Lower leg skin (tissue), 4 donors: ENCODE results near the gene RER1. TPM values are rescaled to one million over a fixed set of nuclear protein-coding genes. Genes with fewer than 3 reads are reported as not detected.

Experiments used
- DNase-seq, 2 donors: peaks; one replicate each; pipeline ENCODE4 v3.0.0-alpha.2; 2019; ENCODE audit warnings: low spot score in 2 of 2
- H3K4me3 ChIP-seq: fragments of 200-600 bp; sonication (generic); 2 replicates; pipeline ENCODE4 v1.5.1; 2017; ENCODE audit warnings: mild to moderate bottlenecking, low read depth; ENCODE audit not compliant: poor library complexity, severe bottlenecking
- POLR2A ChIP-seq, 2 donors: fragments of 450-650 bp; IDR thresholded peaks; one replicate each; pipeline ENCODE4 v1.6.1; 2016 to 2017; ENCODE audit warnings: antibody characterized with exemption in 2 of 2, mild to moderate bottlenecking in 1 of 2, moderate library complexity in 1 of 2
- WGBS, 2 donors: methylation state at CpG; one replicate each; pipeline ENCODE4 v1.1.5; 2018; 5-methylcytosine and 5-hydroxymethylcytosine counted together
- intact Hi-C: fragments of 100-400 bp; cut with DNase I; formaldehyde crosslinking; loops from one replicate; pipeline ENCODE4 v1.15.0; 2023; ENCODE audit warnings: low total_unique reads
- total RNA-seq, 4 donors: library from RNA; depleted of rRNA; stranded (reverse); fragments of >200 nt; gene quantifications; one replicate each; pipeline ENCODE4 v1.1.0, GENCODE V29; 2016
- TF ChIP-seq, protein P1 (sequence below), 3 donors: fragments of 450-650 bp; IDR thresholded peaks; one replicate each; pipeline ENCODE4 v1.5.1; 2016; ENCODE audit warnings: antibody characterized with exemption in 3 of 3, mild to moderate bottlenecking in 3 of 3, moderate library complexity in 2 of 3

RER1 gene
- total RNA-seq, 4 donors from 2014 or later = 67.4 to 114 (median 70.7) TPM

DNA sequence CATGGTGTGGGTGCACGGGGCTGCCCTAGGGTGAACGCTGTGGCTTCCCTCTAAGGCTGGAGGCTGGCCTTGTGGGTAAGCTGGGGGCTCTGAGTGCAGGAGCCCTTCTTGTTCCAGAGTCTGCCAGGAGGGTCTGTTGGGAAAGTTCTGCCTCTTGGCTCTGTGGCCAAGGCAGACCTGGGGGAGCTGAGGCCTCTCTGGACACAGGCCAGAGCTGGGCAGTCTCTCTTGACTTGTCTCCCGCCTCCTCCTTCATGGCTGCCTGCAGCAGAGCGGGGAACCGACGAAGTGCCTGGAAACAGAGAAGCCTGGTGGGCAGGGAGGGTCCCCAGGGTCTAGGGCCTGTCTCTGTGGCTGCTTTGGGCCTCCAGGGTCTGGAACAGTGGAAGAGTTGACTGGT is 51.0 kb downstream of the RER1 start:
- DNase-seq = no peak
- intact Hi-C loops = no loop called here
- TF ChIP-seq POLR2A (IDR thresholded peaks at IDR 0.05) = no peak
- TF ChIP-seq, protein P1, sequence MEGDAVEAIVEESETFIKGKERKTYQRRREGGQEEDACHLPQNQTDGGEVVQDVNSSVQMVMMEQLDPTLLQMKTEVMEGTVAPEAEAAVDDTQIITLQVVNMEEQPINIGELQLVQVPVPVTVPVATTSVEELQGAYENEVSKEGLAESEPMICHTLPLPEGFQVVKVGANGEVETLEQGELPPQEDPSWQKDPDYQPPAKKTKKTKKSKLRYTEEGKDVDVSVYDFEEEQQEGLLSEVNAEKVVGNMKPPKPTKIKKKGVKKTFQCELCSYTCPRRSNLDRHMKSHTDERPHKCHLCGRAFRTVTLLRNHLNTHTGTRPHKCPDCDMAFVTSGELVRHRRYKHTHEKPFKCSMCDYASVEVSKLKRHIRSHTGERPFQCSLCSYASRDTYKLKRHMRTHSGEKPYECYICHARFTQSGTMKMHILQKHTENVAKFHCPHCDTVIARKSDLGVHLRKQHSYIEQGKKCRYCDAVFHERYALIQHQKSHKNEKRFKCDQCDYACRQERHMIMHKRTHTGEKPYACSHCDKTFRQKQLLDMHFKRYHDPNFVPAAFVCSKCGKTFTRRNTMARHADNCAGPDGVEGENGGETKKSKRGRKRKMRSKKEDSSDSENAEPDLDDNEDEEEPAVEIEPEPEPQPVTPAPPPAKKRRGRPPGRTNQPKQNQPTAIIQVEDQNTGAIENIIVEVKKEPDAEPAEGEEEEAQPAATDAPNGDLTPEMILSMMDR (IDR thresholded peaks at IDR 0.05) = no peak
- WGBS, 2 donors = 73 to 80% methylated on average over 2 to 6 of the region's 6 CpGs
- no peak overlapping the region for H3K4me3 ChIP-seq

DNA sequence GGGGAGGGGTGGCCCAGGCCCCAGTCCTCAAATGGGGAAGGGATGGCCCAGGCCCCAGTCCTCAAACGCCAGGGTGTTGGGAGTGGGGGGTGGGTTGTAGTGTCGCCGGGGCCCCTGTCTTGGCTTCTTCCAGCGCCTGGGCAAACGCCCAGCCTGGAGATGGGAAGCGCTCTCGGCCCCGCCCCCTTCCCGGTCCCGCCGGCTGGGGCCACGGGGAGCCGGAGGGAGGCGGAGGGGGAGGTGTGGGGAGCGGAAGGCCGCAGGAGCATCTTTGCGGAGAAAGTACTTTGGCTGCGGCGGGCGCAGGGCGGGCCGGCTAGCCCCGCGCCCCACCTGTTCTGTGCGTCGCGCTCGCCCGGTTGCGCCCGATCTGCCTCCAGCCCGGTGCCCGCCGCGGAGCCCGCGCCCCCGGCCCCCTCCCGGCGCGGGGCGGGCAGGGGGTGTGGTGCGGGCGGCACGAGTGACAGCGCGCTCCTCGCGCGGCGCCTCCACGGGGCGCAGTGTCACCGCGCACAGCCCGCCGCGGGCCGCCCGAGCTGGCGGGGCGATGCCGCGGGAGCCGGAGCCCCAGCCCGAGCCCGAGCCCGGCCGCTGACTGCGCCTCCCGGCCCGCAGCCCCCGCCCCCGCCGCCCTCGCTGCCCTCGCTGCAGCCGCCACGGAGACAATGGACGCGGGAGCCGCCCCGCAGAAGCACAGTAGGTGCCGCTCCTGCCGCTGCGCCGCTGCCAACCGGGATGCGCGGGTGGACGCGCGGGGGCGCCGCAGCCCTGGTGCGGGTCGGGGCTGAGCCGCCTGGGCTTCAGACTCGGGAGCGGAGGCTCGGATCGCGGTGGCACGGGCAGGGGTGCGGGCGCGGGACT is 51.9 kb downstream of the RER1 start:
- intact Hi-C loops = no loop called here
- TF ChIP-seq POLR2A (IDR thresholded peaks at IDR 0.05) = no peak
- TF ChIP-seq, protein P1 (IDR thresholded peaks at IDR 0.05) = no peak
- no peak overlapping the region for H3K4me3 ChIP-seq
- DNase-seq = no peak
- whole genome bisulfite sequencing, 2 donors = 0 to 2% methylated on average over 23 to 31 of the region's 107 CpGs

DNA sequence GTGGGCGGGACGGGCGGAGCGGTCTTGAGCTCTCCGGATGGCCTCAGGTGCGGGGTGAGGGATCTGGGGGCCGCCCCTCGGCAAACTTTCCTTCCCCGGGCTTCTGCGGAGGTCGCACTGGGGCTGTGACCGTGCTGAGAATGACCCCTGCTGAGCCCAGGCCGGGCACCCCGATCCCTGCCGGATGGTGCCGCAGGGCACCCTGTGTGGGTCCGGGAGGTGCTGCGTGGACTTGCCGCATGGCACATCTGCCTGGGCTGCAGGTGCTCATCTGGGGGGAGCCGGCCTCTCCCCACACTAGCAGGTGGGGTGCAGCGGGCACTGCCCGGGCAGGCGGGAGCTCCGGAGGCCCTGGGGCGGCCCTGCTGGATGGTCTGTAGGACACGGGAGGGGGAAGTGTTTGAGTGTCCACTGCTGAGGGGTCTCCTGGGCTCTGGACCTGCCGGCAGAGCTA is 52.5 kb downstream of the RER1 start:
- no peak for TF ChIP-seq POLR2A (IDR thresholded peaks at IDR 0.05)
- TF ChIP-seq, protein P1 (IDR thresholded peaks at IDR 0.05) = no peak

DNA sequence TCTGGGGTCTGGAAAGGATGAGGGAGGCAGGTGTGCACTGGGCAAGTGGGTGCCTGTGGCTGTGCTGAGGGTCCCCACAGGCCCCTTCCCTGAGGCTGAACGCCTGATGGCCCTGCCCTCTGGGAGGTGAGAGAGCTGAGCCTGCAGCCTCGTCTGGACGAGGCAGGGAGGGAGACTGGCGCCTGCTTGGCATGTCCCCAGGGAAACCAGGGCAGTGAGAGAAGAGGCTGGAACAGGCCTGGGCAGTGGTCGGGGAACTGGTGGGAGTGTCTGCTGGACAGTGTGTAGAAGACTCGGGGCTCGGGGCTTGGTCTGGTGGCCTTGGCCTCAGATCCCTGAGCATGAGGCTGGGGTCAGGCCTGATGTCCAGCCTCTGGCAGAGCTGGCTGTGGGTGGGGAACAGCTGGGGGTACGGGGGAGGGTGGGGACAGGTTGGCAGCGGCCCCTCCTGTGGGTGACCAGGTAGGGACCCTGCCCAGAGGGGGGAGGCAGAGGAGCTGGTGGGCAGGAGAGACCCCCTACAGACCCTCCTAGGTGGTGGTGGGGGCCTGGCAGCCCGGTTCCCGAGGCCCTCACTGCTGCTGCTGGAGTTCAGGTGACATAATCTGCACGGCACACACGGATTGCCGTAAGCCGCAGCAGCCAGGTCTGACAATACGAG is 53.7 kb downstream of the RER1 start:
- 65 to 92% methylated on average over 11 to 16 of the region's 16 CpGs for WGBS, 2 donors
- no peak overlapping the region for H3K4me3 ChIP-seq
- intact Hi-C loops = no loop called here
- no peak for DNase-seq
- TF ChIP-seq, protein P1 (IDR thresholded peaks at IDR 0.05) = no peak
- no peak for TF ChIP-seq POLR2A (IDR thresholded peaks at IDR 0.05)

More for the DNA sequence above, 52.5 kb downstream of the RER1 start:
- 18 to 81% methylated on average over 3 to 13 of the region's 27 CpGs for WGBS, 2 donors
- DNase-seq = no peak
- H3K4me3 ChIP-seq = no peak overlapping the region
- intact Hi-C loops = no loop called here

DNA sequence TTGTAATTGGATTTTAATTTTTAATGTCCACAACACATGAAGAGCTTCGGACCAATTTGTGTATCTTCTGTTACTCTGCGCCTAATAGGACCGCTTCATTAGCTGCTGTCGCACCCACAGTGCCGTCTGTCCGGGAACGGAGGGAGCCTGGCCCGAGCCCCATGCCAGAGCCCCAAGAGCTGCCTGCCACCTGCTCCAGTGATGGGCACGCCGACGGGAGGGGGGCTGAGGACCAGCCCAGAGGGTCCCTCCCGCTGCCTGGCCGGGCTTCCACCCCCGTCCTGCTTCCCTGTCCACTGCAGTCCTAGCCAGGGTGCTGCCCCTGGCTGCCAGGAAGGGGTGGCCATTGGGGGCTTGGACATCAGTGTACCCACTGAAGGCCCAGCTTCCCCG is 54.2 kb downstream of the RER1 start:
- H3K4me3 ChIP-seq = no peak overlapping the region
- intact Hi-C loops = no loop called here
- no peak for TF ChIP-seq POLR2A (IDR thresholded peaks at IDR 0.05)
- TF ChIP-seq, protein P1 (IDR thresholded peaks at IDR 0.05) = no peak
- no peak for DNase-seq
- WGBS, 2 donors = 75 to 81% methylated on average over 14 to 15 of the region's 15 CpGs
